Spleen (tissue), 7 donors: ENCODE data around the gene ETV5.

Experiments
- CTCF ChIP-seq, 11 experiments: fragments of 200-600 bp in 7 of 11; fragments of 450-650 bp in 4 of 11; sonication (generic) in 4 of 11; IDR thresholded peaks in 8 of 11; conservative IDR thresholded peaks in 3 of 11; 1 replicate in 7 of 11; 2 replicates in 4 of 11; pipeline versions ENCODE4 v1.4.0 to v1.8.0; 2016 to 2021; ENCODE audit warnings: antibody characterized with exemption in 11 of 11, inconsistent platforms in 4 of 11, mild to moderate bottlenecking in 1 of 11
- POLR2A ChIP-seq, 3 donors: fragments of 450-650 bp; IDR thresholded peaks; one replicate each; pipeline ENCODE4 v1.5.1; 2017; ENCODE audit warnings: antibody characterized with exemption in 3 of 3, mild to moderate bottlenecking in 1 of 3
- POLR2AphosphoS5 ChIP-seq, 3 donors: sonication (generic); formaldehyde crosslinking; IDR thresholded peaks; one replicate each; pipeline ENCODE4 v1.5.1; 2017; ENCODE audit warnings: antibody characterized with exemption in 3 of 3
- donor health status: DM: no; HTN: no; CAD: no; lungs with moderate emphysema.
- donor health status: DM: no; HTN: no; CAD: no.
- donor health status: DM: no; HTN: no; CAD: no.

GRCh38 chr3:186121278-186121677 is 12.4 kb upstream of the ETV5 start:
- no peak for TF ChIP-seq CTCF (IDR thresholded peaks at IDR 0.05 in 8 of 11, conservative IDR thresholded peaks at IDR 0.05 in 3 of 11)
- TF ChIP-seq POLR2A (IDR thresholded peaks at IDR 0.05) = no peak
- TF ChIP-seq POLR2AphosphoS5 (IDR thresholded peaks at IDR 0.05) = no peak
